GM19372 (cell line): ENCODE measurements around the gene ARRDC1.
"Not testable (repeated sequence)": the region's sequence is repeated elsewhere in the genome, so short reads cannot be mapped to it uniquely, and the experiment has no call there.

Experiments
- ATAC-seq: cut with Tn5 transposase; IDR thresholded peaks from one replicate; pipeline ENCODE4 v1.9.1; 2021; ENCODE audit warnings: mild to moderate bottlenecking, low read depth, moderate library complexity; ENCODE audit not compliant: unreplicated experiment

Gene ARRDC1

GRCh38 chr9:137605121-137606004 lies at the start of gene ARRDC1:
Gene ARRDC1, plus strand, starts transcription at chr9:137605686. Its CDS starts 32 bp downstream, at chr9:137605718.
- ATAC-seq: peak; percentile 80

- no peak for ATAC-seq
Observed at GRCh38 chr9:137556069-137556838, 49.2 kb upstream of the ARRDC1 start.

DNA sequence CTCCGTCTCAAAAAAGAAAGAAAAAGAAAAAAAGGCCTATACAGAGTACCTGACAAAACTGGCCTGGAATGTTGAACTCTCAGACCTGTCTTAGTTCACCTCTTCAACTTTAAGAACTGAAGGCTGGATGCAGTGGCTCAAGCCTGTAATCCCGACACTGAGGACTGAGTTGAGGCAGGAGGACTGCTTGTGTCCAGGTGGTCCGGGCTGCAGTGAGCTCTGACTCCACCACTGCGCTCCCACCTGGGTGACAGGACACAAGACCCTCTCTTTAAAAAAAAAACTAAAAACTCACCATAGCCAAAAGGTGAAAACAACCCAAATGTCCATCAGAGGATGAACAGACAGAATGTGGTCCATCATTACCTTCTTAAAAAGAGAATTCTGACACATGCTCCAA lies 47.4 kb upstream of the ARRDC1 start:
- no peak for ATAC-seq

GRCh38 chr9:137564134-137564533 lies 41.4 kb upstream of the ARRDC1 start:
- ATAC-seq: no peak

DNA sequence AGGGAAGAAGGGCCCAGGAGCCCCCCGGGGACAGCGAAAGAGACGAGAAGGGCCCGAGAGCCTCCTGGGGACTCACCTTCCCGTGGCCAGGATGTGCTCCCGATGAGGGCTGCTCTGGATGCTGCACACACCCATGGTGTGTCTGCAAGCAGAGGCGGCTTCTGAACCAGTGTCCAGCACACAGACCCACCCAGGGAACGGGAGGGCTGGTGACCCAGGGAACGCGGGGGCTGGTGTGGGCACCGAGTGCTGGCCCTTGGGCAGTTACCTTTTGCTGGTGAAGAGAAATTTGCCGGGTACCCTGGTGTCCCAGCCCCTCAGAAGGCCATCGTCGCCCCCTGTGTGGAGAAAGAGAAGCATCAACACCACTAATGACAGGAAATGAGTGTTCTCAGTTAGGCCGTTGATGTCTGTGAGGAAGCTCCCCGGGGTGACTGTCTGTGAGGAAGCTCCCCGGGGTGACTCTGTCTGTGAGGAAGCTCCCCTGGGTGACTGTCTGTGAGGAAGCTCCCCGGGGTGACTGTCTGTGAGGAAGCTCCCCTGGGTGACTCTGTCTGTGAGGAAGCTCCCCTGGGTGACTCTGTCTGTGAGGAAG lies 40.6 kb upstream of the ARRDC1 start:
- no peak for ATAC-seq

- ATAC-seq: not testable (repeated sequence)
Observed at GRCh38 chr9:137568445-137568844, 37.0 kb upstream of the ARRDC1 start.

GRCh38 chr9:137569609-137570203 lies 35.8 kb upstream of the ARRDC1 start:
- no peak for ATAC-seq

DNA sequence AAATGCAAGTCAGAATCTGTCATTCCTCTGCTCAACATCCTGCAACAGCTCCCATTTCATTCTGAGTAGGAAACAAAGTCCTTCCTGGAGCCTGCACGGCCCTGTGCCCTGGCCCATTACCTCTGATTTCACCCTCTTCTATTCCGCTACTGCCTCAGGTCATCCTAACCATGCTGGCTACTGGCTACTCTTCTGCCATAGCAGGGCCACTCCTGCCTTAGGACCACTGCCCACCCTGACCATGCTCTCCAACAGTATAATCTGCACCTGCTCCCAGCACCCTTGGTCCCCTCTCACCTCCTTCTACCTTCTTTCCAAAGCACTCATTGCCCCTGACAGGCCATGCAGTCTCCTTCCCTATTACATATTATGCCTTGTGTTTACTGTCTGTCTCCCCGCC lies 34.9 kb upstream of the ARRDC1 start:
- ATAC-seq: no peak

- ATAC-seq: no peak
Observed at GRCh38 chr9:137574192-137574591, 31.3 kb upstream of the ARRDC1 start.

DNA sequence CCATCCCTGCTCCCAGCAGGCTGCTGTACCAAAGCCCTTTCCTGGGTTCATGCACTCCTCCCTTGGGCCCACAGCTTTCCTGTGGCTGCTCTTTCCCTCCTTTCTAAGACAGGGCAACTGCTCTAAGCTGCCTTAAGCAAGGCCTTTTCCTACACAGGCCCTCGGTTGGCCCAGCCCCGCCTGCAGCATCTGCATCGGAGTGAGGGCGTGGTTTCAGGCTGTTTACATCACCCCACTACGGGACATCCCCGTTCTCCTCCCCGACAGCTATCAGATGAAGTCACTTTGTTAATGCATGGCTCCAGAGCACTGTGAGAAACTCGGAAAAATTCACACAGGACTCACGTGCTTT lies 30.1 kb upstream of the ARRDC1 start:
- ATAC-seq: no peak

DNA sequence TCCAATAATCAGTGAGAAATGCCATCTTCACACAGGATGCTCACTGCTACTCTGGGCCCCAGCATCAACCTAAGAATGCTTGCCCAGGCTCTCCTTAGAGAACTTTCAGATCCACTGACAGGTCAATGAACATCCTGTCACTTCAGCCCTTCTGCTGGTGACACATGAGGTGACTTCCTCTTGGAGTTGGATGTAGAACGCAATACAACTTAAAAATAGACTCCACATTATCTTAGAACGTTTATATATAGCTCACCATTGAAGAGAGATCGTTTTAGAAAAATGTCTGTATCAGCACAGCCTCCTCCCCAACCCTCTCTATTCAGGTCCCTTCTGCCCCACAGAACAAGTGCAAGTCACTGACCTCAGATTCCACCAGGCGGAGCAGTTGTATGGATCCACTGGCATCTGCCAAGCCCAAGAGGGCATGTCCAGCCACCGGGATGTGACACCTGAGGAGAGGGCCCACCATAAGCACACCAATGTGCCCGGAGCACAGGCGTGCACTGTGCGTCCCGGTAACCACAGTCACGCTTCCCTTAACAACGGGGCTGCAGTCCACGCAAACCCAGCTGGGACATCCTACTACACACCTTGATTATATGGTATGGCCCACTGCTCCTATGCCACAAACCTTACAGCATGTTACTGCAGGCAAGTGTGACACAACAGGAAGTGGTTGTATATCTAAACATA lies 29.6 kb upstream of the ARRDC1 start:
- ATAC-seq: no peak

GRCh38 chr9:137578518-137579258 lies 26.8 kb upstream of the ARRDC1 start, which contains the start of gene DPH7:
Gene DPH7, minus strand, starts transcription at chr9:137578925. Its CDS starts 148 bp downstream, at chr9:137578777.
- ATAC-seq: peak; percentile 94

DNA sequence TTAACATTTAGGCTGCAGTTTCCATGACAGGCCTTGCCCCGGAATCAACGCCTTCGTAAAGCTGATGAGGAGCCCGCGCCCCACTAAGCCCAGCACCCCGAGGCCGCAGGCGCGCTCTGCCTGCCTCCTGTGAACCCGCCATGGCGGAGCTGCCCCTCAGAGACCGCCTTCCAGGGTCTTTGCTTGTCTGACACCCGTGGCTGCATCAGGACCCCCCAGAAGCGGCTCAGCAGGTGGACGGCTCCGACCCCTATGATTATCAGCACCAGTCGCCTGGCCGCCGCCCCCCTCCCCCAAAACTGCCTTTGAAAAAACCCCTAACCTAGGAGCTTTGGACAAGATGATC lies 26.3 kb upstream of the ARRDC1 start:
- ATAC-seq: no peak

- no peak for ATAC-seq
Observed at GRCh38 chr9:137580209-137580953, 25.1 kb upstream of the ARRDC1 start.

- ATAC-seq: no peak
Observed at GRCh38 chr9:137580954-137581322, 24.5 kb upstream of the ARRDC1 start.

DNA sequence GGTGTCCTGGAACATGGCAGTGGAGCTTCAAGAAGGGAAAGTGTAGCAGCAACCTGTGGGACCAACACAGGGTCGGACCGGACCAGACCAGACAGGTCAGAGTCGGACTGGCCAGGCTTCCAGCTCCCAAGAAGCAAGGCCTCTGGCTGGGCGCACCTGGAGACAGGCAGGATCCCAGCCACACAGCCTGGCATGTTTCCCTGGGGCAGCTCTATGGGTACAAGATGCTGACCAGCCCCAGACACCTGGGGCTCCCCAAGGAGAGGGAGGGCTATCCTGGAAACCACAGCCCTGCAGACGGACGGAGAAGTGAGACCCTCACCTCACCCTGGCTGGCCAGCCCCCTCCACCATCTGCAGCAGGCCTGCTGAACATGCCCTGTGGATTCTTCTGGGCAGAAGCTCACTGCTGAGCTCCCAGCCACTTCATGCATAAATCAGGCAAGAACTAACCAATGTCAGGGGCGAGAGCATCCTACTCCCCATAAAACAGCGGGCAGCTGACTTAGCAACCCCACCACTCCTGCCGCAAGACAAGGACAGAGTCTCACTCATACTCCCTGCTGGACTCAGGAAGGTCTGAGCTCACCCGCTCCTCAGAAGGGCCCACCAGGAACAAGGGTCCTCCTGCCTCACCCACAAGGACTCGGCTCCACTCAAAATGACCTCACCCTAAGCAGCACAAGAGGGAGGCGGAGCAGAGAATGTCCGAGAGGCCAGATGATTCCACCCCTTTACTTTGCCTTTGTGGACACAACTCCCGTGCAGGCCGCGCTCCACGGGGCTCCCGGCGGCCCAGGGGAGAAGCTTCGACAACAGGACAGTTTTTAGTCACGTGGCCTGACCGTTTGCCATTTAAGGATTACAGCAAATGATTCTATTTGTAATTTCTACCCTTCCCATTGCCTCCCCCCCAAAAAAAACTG lies 23.9 kb upstream of the ARRDC1 start:
- no peak for ATAC-seq

- no peak for ATAC-seq
Observed at GRCh38 chr9:137582286-137582860, 23.1 kb upstream of the ARRDC1 start.

GRCh38 chr9:137583347-137583746 lies 22.1 kb upstream of the ARRDC1 start:
- ATAC-seq: no peak
